Fibroblast of villous mesenchyme (primary cell): Measurements from ENCODE around the gene GMCL1. TPM values are rescaled to one million over a fixed set of nuclear protein-coding genes. Genes with fewer than 3 reads are reported as not detected.

Experiments
- DNase-seq: peaks from one replicate; pipeline ENCODE4 v3.0.0-alpha.2; 2010; ENCODE audit warnings: low read depth
- H3K4me3 ChIP-seq: 2 replicates; pipeline ENCODE4 v1.5.1; 2011; ENCODE audit warnings: low read depth, mild to moderate bottlenecking, low read length
- total RNA-seq: library from RNA; depleted of rRNA; stranded (reverse); fragments of >200 nt; gene quantifications from 2 replicates; pipeline ENCODE4 v1.2.3, GENCODE V29; 2012
- TF ChIP-seq, protein P1 (sequence below): IDR thresholded peaks from 2 replicates; pipeline ENCODE4 v1.5.1; 2012; ENCODE audit warnings: low read depth, mild to moderate bottlenecking, low read length; ENCODE audit not compliant: insufficient read depth

The GMCL1 gene
- total RNA-seq, 1 donor, result 12.5 TPM

DNA sequence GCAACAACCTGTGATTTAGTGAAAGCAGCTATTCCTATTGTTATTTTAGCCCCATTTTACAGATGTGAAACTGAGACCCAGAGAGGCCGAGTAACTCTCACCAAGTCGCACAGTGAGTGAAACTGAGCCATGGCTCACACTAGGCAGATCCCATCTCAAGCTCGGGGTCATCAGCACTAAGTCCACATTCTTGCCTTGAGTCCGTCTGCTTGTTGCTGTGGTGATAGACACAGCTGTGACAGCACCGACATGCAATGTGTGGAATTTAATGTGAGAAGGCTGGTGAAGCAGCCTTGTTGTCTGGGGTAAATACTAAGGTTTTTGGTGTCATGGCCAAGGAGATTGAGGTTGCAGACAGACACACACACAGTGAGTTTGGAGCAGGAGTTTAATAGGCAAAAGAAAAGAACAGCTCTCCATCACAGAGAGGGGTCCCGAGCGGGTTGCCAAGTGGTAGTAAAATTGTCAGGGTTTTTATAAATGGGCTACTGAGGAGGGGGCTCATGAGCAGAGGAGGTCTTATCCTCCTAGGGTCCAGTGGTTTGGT is 40.2 kb upstream of the GMCL1 start:
- H3K4me3 ChIP-seq, result no peak overlapping the region
- TF ChIP-seq, protein P1, sequence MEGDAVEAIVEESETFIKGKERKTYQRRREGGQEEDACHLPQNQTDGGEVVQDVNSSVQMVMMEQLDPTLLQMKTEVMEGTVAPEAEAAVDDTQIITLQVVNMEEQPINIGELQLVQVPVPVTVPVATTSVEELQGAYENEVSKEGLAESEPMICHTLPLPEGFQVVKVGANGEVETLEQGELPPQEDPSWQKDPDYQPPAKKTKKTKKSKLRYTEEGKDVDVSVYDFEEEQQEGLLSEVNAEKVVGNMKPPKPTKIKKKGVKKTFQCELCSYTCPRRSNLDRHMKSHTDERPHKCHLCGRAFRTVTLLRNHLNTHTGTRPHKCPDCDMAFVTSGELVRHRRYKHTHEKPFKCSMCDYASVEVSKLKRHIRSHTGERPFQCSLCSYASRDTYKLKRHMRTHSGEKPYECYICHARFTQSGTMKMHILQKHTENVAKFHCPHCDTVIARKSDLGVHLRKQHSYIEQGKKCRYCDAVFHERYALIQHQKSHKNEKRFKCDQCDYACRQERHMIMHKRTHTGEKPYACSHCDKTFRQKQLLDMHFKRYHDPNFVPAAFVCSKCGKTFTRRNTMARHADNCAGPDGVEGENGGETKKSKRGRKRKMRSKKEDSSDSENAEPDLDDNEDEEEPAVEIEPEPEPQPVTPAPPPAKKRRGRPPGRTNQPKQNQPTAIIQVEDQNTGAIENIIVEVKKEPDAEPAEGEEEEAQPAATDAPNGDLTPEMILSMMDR, result no peak
- peak; percentile 84 for DNase-seq

DNA sequence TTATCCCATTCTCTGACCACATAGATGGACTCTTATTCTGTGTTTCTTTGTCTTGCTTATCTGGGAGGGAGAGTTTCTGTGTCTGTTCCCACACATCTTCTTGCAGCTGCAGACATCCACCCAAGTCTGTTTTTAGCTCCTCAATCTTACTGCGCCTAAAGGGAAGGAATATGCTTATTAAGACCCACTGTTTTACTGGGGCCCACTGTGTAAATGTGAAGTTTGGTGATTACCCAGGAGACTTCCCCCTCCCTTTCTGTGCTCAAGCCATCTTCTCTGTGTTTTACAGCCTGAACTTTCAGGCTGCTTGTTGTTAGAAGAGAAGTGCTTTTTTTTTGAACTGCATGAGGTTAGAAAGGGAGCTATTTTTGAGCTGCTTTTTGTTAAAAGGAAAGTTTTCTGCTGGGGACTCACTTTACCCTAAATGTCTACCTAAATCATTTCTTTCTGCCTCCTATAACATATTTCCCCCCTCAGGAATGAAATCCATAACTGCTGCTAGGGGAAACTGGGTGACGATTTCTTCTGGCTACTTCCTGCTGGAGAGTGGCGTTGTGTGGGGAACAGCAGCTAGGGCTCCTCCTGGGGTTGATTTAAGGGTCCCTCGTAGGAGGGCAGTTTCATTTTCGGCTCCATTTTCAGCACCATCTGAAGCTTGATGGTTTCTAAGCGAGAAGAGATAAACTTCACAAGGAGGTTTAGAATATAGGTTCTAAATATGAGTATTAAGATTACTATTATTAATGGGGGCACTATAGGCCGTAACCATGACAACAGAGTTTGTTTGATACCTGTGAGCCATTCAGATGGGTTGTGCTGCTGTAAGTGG is 39.5 kb upstream of the GMCL1 start:
- peak; percentile 52 for DNase-seq
- TF ChIP-seq, protein P1, result no peak
- H3K4me3 ChIP-seq, result peak overlapping the region; percentile 2

DNA sequence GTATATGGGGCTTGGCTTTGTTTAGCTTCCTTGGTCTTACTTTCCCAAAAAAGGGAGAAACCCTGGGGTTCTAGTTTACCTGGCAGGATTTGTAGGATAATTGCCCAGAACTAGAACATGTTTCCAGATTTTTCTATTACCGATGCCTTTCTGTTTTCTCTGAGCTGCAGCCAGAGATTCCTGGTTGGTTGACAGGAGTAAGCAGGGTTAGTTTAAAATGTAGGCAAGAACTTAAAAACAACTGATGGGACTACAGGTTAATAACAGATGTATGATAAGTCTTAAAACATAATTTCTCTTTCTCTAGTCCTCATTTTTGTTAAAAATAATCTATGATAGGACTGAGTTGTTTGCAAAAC is 38.9 kb upstream of the GMCL1 start:
- no peak overlapping the region for H3K4me3 ChIP-seq
- no peak for DNase-seq
- TF ChIP-seq, protein P1, result no peak

DNA sequence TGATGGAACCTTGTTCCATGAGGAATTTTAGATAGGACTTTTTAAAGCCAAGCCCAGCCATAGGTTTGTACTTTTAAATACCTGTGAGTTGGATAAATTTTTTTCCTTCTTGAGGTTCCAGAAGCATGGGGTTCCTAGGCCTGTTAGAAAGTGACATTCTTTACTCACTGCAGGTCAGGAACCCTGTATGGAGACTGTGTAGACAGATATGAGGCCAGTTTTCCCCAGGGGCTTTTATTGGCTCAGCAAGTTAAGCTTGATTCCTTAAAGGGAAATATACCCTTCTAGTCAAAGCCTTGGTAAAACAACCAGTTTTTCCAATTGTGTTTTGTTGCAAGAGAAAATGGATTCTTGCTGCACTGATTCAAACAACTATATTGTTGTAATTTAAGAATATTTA is 38.4 kb upstream of the GMCL1 start:
- no peak overlapping the region for H3K4me3 ChIP-seq
- DNase-seq, result peak; percentile 33
- TF ChIP-seq, protein P1, result no peak

DNA sequence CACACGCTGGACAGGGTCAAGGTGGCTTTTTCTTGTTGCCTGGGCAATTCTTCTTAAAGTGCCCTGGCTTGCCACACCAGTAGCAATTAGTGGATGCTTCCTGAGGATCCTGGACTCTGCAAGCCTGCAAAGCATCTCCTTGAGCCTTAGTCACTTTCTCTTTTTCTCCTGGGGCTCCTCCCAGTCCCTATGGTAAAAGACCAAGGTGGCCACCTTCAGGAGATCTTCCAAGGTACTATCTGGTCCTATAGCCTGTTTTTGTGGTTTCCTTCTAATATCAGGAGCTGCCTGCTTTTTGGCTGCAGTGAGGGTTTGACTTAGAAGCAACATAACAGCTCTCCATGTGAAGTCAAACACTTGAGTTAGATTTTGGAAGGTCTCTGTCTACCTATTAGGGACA is 33.3 kb upstream of the GMCL1 start:
- no peak for DNase-seq
- no peak overlapping the region for H3K4me3 ChIP-seq
- TF ChIP-seq, protein P1, result no peak

DNA sequence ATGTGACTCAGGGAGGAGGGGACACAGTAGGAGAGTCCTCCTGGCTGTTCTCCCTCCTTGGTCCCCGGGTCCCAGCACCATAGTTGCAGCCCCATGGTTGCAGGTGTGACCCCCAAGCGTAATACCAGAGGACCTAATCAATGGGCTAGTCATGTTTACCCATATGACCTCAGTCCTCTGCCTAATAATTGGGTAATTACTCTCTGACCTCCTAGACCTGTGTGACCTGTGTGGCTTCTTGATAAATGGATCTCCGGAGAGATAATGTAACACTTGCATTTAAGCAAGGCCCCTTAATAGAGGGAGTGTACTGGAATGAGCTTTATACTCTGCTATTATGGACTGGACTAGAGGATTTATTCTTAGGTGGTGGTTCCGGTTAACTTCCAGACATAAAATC is 32.2 kb upstream of the GMCL1 start:
- no peak overlapping the region for H3K4me3 ChIP-seq
- TF ChIP-seq, protein P1, result no peak
- no peak for DNase-seq

DNA sequence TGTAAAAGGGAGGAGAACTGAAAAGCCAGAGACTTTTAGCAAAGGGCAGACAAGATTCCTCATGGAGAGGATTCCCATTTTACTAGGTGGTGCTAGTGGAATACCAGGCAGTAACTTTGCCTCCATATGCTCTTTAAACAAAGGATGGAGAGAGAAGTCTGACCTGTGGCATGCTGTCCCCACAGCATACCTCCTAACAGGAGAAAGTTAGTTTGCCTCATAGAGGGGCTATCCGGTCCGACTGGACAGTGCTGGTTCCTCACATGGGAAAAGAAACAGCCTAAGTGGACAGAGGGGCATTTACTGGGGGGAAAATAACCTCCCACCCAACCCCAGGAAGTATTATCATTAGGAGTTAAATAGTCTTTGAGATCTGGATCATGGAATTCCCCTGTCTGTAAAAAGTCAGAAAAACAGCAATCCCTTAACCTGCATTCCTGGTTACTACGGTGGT is 31.6 kb upstream of the GMCL1 start:
- no peak for DNase-seq
- peak overlapping the region; percentile 53 for H3K4me3 ChIP-seq
- TF ChIP-seq, protein P1, result no peak
